ENCODE measurements around the gene TNFSF8.

Gene TNFSF8

GRCh38 chr9:114888607-114889006 lies 41.8 kb downstream of the TNFSF8 start:
- H3K4me3 ChIP-seq (replicated peaks in 1 of 2; ENCODE audit: low read depth in 2 of 2, low read length in 2 of 2): no peak overlapping the region
- no peak for DNase-seq (ENCODE audit: low read depth in 2 of 2)
- no peak for TF ChIP-seq CTCF (IDR thresholded peaks at IDR 0.05; ENCODE audit: low read depth, low read length)

GRCh38 chr9:114887963-114888362 lies 42.4 kb downstream of the TNFSF8 start:
- H3K4me3 ChIP-seq (replicated peaks in 1 of 2; ENCODE audit: low read depth in 2 of 2, low read length in 2 of 2): no peak overlapping the region
- TF ChIP-seq CTCF (IDR thresholded peaks at IDR 0.05; ENCODE audit: low read depth, low read length): no peak
- DNase-seq (ENCODE audit: low read depth in 2 of 2): no peak

DNA sequence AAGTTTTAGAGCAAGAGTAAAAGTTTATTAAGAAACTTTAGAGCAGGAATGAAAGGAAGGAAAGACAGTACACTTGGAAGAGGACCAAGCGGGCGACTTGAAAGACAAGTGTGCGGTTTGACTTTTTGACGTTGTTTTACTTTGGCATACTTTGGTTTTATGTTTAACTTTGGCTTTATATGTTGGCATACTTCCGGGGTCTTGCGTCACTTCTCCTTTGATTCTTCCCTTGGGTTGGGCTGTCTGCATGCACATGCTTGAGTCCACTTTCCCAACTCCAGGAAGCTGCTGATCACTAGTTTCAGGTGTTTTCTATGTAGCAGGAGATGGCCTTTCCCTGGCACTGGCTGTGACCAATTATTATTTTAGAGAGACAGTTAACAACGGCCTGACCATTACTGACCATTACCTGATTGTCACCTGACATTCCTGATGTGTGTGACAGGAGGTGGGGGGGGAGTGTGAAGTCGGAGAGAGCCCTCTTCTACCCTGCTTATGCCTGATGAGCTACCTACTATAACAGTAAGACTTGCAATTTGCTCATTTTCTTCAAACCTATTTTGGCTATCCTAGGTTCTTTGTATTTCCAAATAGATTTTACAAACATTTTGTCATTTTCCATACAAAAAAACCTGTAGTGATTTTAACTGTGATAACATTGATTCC lies 45.5 kb downstream of the TNFSF8 start:
- DNase-seq (ENCODE audit: low read depth in 2 of 2): no peak
- no peak overlapping the region for H3K4me3 ChIP-seq (replicated peaks in 1 of 2; ENCODE audit: low read depth in 2 of 2, low read length in 2 of 2)
- TF ChIP-seq CTCF (IDR thresholded peaks at IDR 0.05; ENCODE audit: low read depth, low read length): no peak

GRCh38 chr9:114883709-114884108 lies 46.7 kb downstream of the TNFSF8 start:
- peak in 1 of 2 donors; percentile 28 for DNase-seq (ENCODE audit: low read depth in 2 of 2)
- no peak overlapping the region for H3K4me3 ChIP-seq (replicated peaks in 1 of 2; ENCODE audit: low read depth in 2 of 2, low read length in 2 of 2)
- TF ChIP-seq CTCF (IDR thresholded peaks at IDR 0.05; ENCODE audit: low read depth, low read length): no peak

GRCh38 chr9:114880291-114880745 lies 50.1 kb downstream of the TNFSF8 start:
- H3K4me3 ChIP-seq (replicated peaks in 1 of 2; ENCODE audit: low read depth in 2 of 2, low read length in 2 of 2): no peak overlapping the region
- DNase-seq (ENCODE audit: low read depth in 2 of 2): peak; percentile 33 to 60
- no peak for TF ChIP-seq CTCF (IDR thresholded peaks at IDR 0.05; ENCODE audit: low read depth, low read length)

DNA sequence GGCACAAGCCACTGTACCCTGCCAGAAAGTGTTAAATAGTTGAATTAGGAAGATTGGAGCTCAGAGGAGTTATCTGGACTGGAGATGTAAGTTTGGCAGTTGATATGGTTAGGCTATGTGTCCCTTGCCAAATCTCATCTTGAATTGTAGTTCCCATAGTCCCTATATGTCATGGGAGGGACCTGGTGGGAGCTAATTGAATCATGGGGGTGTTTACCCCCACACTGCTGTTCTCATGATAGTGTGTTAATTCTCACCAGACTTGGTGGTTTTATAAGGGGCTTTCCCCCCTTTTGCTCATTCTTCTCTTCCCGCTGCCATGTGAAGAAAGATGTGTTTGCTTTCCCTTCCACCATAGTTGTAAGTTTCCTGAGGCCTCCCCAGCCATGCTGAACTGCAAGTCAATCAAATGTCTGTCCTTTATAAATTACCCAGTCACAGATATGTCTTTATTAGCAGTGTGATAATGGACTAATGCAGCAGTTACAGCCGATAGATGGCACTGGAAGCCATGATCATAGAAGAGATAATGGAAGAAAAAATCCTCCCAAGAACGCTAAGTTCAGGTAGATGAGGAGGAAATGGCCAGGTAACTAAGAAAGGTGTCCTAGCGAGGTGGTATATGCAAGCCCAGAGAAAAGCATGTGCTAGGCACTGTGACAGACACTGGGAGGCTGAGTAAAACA lies 51.4 kb downstream of the TNFSF8 start:
- no peak overlapping the region for H3K4me3 ChIP-seq (replicated peaks in 1 of 2; ENCODE audit: low read depth in 2 of 2, low read length in 2 of 2)
- no peak for TF ChIP-seq CTCF (IDR thresholded peaks at IDR 0.05; ENCODE audit: low read depth, low read length)
- DNase-seq (ENCODE audit: low read depth in 2 of 2): no peak

All from cardiac fibroblast (primary cell).